GM21526 (cell line): ENCODE data around the gene GNG12.

Source experiments
- ATAC-seq: cut with Tn5 transposase; IDR thresholded peaks from one replicate; pipeline ENCODE4 v1.9.1; 2021; ENCODE audit warnings: moderate library complexity; ENCODE audit not compliant: unreplicated experiment, low FRiP score

The GNG12 gene

GRCh38 chr1:67788238-67788790, 45.0 kb downstream of the GNG12 start:
- ATAC-seq = no peak

- ATAC-seq = no peak
Measured at GRCh38 chr1:67787746-67788145, 45.5 kb downstream of the GNG12 start.

- no peak for ATAC-seq
Measured at GRCh38 chr1:67785847-67786753, 47.2 kb downstream of the GNG12 start.

GRCh38 chr1:67784545-67785186, 48.6 kb downstream of the GNG12 start:
- no peak for ATAC-seq

GRCh38 chr1:67780637-67781036, 52.6 kb downstream of the GNG12 start:
- no peak for ATAC-seq

GRCh38 chr1:67777440-67777839, 55.8 kb downstream of the GNG12 start:
- no peak for ATAC-seq

GRCh38 chr1:67777016-67777415, 56.3 kb downstream of the GNG12 start:
- ATAC-seq = no peak

GRCh38 chr1:67773462-67773861, 59.8 kb downstream of the GNG12 start:
- no peak for ATAC-seq

- no peak for ATAC-seq
Measured at GRCh38 chr1:67771749-67772148, 61.5 kb downstream of the GNG12 start.

- ATAC-seq = no peak
Measured at GRCh38 chr1:67771152-67771551, 62.1 kb downstream of the GNG12 start.

- no peak for ATAC-seq
Measured at GRCh38 chr1:67769633-67770256, 63.5 kb downstream of the GNG12 start.

- ATAC-seq = no peak
Measured at GRCh38 chr1:67768480-67768879, 64.8 kb downstream of the GNG12 start.

- ATAC-seq = no peak
Measured at GRCh38 chr1:67767103-67767782, 66.0 kb downstream of the GNG12 start.

GRCh38 chr1:67766141-67766978, 66.9 kb downstream of the GNG12 start:
- ATAC-seq = no peak

- no peak for ATAC-seq
Measured at GRCh38 chr1:67764633-67765032, 68.6 kb downstream of the GNG12 start.

GRCh38 chr1:67761730-67762129, 71.5 kb downstream of the GNG12 start:
- no peak for ATAC-seq

GRCh38 chr1:67761091-67761490, 72.2 kb downstream of the GNG12 start:
- ATAC-seq = no peak

GRCh38 chr1:67760030-67760821, 73.0 kb downstream of the GNG12 start:
- peak; percentile 99 for ATAC-seq

GRCh38 chr1:67759692-67760029, 73.6 kb downstream of the GNG12 start:
- ATAC-seq = peak; percentile 28
